Subcutaneous abdominal adipose tissue (tissue), 5 donors: Measurements from ENCODE around the gene ASTN2.

Source experiments
- H3K27ac ChIP-seq: one replicate; pipeline ENCODE4 v1.7.0; 2013; ENCODE audit warnings: low read depth, mild to moderate bottlenecking, inconsistent platforms, low read length, moderate library complexity
- H3K27me3 ChIP-seq, 5 donors: one replicate each; pipeline ENCODE4 v1.7.0; 2013; ENCODE audit warnings: low read length in 5 of 5, inconsistent platforms in 1 of 5; ENCODE audit not compliant: control insufficient read depth in 5 of 5, insufficient read depth in 4 of 5
- H3K36me3 ChIP-seq, 5 donors: one replicate each; pipeline ENCODE4 v1.7.0; 2013; ENCODE audit warnings: low read length in 5 of 5; ENCODE audit not compliant: control insufficient read depth in 5 of 5, insufficient read depth in 5 of 5
- H3K4me1 ChIP-seq, 5 donors: one replicate each; pipeline ENCODE4 v1.7.0; 2013; ENCODE audit warnings: low read length in 5 of 5, mild to moderate bottlenecking in 3 of 5, moderate library complexity in 1 of 5; ENCODE audit not compliant: control insufficient read depth in 5 of 5, insufficient read depth in 5 of 5
- H3K4me3 ChIP-seq, 5 donors: one replicate each; pipeline ENCODE4 v1.7.0; 2013; ENCODE audit warnings: low read length in 5 of 5, low read depth in 1 of 5
- H3K9ac ChIP-seq, 5 donors: one replicate each; pipeline ENCODE4 v1.7.0; 2013; ENCODE audit warnings: low read length in 5 of 5, mild to moderate bottlenecking in 4 of 5, moderate library complexity in 3 of 5
- H3K9me3 ChIP-seq, 5 donors: one replicate each; pipeline ENCODE4 v1.7.0; 2013; ENCODE audit warnings: low read length in 5 of 5; ENCODE audit not compliant: control insufficient read depth in 5 of 5
- donor health status: healthy.
- donor health status: healthy.
- donor health status: healthy.
- donor health status: healthy.
- donor health status: healthy.

The ASTN2 gene

DNA sequence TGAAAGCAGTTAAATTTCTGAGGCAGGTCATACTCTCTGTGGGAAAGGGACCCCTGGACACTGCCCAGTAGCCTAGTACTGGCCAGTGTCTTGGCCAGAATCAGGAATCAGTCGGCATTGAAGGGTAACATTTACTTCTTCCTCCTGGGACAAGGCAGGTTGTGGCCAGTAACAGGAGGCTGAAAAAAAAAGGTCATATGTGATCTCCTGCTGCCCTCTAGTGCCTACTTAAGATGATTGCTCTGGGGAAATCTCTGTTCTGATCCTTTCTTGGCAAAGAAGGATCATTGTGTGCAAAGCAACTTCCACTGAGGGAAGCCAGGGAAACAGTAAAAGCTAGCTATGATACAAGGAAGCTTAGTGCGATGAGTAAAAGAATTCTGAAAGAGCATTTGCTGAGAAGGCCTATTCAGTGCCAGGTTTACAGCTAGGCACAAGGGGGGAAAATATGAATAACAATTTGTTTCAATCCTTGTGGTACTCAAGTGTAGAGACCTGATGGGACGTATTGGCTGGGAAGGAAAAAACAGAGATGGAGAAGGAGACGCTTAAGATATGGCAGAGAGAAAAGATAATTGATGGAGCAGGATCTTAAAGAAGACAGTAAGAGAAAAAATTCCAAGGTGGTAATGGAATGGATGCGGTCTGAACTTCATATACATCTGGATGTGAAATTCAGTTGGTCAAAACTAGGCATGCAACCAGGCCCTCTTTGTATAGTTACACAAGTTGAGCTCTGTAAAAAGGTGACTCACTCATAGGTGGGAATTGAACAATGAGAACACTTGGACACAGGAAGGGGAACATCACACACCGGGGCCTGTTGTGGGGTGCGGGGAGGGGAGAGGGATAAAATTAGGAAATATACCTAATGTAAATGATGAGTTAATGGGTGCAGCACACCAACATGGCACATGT is 753.6 kb downstream of the ASTN2 start:
- no peak overlapping the region for H3K4me3 ChIP-seq
- H3K9me3 ChIP-seq = no peaks in the 10 kb centered on the region
- H3K27me3 ChIP-seq = no peaks in the 10 kb centered on the region
- H3K27ac ChIP-seq = no peak overlapping the region
- no peak overlapping the region for H3K9ac ChIP-seq
- H3K36me3 ChIP-seq = no peaks in the 10 kb centered on the region
- H3K4me1 ChIP-seq = peaks cover 0 to 20% (median 13%) of the 10 kb centered on the region in 5 donors

DNA sequence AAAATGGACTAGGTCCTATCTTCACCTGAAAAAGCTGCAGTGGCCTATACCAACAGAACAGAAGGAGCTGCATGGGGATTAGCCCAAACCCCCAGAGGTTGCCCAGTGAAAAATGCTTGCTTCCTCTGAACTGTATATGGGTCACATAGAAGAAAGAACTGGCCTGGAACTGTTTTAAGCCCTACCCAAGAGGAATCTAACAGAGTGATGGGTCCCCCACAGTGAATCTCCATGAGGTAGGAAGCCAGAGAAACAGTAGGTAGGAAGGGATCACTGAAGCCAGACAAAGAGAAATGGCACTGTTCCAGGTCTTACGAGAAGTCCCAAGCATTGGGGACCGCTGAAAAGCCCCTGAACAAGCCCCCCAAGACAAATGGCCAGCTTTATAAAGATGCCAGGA is 756.6 kb downstream of the ASTN2 start:
- Histone ChIP-seq H3K36me3 (no peaks in the 10 kb centered on the region), H3K4me3 (no peak overlapping the region), H3K9ac (no peak overlapping the region), H3K27ac (no peak overlapping the region), H3K9me3 (no peaks in the 10 kb centered on the region), H3K27me3 (no peaks in the 10 kb centered on the region), H3K4me1 (peaks cover 0 to 21% (median 15%) of the 10 kb centered on the region in 5 donors)

DNA sequence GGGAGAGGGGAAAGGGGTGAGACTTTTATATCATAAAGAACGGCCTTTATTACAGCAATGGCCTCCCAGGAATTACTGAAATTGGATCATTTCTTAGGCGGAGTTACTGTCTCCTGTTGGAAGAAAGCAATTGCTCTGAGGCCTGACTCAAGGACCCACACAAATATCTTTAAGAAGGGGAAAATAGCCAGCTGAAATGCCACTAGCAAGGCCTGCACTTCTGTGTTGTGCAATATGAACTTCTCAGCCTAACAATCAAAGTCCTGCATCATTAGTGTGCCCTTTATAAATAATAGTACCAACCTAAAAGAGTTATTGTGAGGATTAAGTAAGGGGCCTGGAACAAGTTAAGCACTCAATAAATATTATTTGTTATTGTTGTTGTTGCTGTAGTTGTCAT is 757.9 kb downstream of the ASTN2 start:
- Histone ChIP-seq H3K36me3 (no peaks in the 10 kb centered on the region), H3K27ac (peak overlapping the region; percentile 14), H3K9me3 (no peaks in the 10 kb centered on the region), H3K27me3 (no peaks in the 10 kb centered on the region), H3K9ac (no peak overlapping the region), H3K4me1 (peaks cover 0 to 13% (median 11%) of the 10 kb centered on the region in 5 donors), H3K4me3 (no peak overlapping the region)

DNA sequence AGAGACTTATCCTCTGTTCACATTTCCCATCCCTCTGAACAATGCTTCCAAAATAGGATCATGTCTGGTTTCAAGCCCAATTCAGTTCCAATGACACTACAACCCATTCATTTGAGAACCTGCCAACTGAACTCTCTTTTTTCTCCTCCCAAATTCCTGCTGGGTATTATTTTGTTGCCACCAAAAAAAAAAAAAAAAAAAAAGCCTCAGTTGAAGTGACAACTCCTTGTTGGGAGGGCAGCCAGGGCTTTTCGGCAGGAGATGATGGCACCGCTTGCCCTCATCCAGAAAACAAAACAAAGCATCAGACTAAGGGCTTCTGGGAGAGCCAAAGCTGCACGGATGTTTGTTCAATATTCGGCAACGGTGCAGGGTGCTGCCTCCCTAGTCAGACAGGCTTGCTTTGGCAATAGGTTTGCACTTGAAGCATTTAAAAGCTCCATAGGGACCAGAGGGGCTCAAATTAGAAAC is 758.3 kb downstream of the ASTN2 start:
- Histone ChIP-seq H3K27me3 (no peaks in the 10 kb centered on the region), H3K4me3 (peak overlapping the region in 1 of 5 donors; percentile 9), H3K9ac (no peak overlapping the region), H3K27ac (peak overlapping the region; percentile 14), H3K4me1 (peaks cover 0 to 13% (median 11%) of the 10 kb centered on the region in 5 donors), H3K9me3 (no peaks in the 10 kb centered on the region), H3K36me3 (no peaks in the 10 kb centered on the region)

DNA sequence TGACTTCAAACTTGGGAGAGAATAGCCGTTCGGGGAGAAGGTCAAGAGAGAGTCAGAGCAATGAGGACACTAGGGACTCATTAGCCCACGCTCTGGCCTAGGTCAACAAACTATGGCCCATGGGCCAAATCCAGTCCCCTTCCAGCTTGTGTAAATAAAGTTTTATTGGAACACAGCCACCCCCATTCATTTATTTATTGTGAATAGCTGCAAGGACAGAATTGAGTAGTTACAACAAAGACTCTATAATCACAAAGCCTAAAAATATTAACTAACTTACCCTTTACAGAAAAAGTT is 760.9 kb downstream of the ASTN2 start:
- Histone ChIP-seq H3K4me3 (no peak overlapping the region), H3K36me3 (no peaks in the 10 kb centered on the region), H3K4me1 (peaks cover 0 to 11% (median 10%) of the 10 kb centered on the region in 5 donors), H3K9me3 (no peaks in the 10 kb centered on the region), H3K9ac (no peak overlapping the region), H3K27me3 (no peaks in the 10 kb centered on the region), H3K27ac (no peak overlapping the region)

DNA sequence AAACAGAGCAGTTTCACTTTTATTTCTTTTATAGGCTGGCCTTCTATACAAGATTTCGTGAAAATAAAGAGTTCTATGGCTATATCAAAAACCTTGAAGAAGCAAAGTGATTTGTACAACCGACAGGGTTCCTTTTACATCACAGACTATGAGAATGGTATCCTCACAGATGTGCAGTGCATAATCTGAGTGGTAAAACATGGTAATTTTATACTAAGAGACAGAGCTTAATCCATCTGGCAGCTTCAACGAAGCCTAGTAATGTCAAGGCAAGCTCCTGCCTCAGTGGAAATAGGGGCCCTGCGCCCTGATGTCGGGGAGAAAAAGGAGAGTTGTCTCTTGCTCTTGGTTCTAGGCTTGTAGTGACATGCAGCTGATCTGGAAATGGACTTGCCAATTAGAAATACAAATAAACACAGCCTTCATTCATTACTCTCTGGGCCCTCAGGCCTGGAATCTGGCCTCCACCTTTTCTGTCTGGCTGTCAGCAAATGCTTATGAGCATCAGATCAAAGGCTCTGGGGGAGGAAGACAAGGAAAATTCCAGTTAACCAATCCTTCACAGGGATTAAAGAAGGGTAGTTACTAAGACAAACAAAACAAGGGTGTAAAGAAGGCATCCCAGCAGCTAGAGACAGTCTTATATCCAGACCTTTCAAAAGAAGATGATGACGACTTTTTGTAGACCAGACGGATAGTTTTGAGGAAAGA is 761.4 kb downstream of the ASTN2 start:
- Histone ChIP-seq H3K9ac (no peak overlapping the region), H3K4me1 (peaks cover 0 to 11% (median 10%) of the 10 kb centered on the region in 5 donors), H3K27ac (no peak overlapping the region), H3K36me3 (no peaks in the 10 kb centered on the region), H3K9me3 (no peaks in the 10 kb centered on the region), H3K4me3 (no peak overlapping the region), H3K27me3 (no peaks in the 10 kb centered on the region)

DNA sequence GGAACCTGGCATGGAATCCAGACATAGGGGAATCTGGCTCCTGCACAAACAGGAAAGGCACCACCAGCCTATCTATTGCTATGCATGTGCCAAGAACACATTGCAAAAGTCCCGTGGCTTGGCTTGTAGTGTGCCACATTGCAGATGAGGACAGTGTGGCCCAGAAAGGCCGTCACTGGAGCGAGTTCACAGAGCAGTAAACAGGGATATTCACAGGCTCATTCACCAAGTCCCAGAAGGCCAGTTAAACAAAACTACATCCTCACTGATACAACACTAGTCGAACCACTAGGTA is 767.4 kb downstream of the ASTN2 start:
- Histone ChIP-seq H3K27ac (no peak overlapping the region), H3K27me3 (no peaks in the 10 kb centered on the region), H3K9me3 (no peaks in the 10 kb centered on the region), H3K4me1 (peaks cover 0 to 17% (median 4%) of the 10 kb centered on the region in 5 donors), H3K36me3 (no peaks in the 10 kb centered on the region), H3K4me3 (no peak overlapping the region), H3K9ac (no peak overlapping the region)

DNA sequence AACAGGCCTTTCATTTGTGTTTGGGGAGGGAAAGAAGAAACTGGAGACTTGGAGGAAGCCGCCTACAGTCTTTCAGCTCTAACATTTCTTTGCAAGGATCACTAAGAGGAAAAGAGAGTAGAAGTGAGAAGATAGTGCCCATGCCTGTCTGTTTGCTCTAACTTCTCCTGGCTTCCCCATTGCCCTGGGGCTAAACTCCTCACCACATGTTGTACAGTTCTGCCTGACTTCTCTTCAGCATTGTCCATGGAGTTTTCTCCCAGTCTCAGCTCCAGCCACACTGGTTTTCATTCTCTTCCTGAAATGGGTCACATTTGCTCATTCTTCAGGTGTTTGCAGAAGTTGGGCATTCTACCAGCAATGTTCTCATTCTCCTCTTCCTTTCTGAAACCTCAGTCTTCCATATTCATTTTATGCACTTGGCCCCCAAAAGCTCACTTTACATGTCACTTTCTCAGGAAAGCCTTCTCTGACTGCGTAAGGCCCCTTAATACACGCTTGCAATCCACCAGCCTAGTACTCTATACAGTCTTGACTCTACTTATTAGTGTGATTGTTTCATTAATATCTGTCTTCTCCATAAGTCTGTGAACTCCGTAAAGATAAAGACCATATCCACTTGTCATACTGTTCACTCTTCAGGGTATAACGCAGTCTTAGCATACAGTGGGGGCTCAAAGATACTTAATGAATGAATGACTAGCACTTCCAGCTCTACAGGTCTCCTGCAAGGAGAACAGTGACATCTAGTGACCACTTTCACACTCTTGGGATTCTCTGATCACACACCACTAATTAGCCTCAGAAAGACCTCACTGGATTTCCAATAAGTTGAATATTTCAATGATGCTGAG is 768.0 kb downstream of the ASTN2 start:
- Histone ChIP-seq H3K4me1 (peaks cover 0 to 17% (median 4%) of the 10 kb centered on the region in 5 donors), H3K9ac (no peak overlapping the region), H3K27me3 (no peaks in the 10 kb centered on the region), H3K36me3 (no peaks in the 10 kb centered on the region), H3K9me3 (no peaks in the 10 kb centered on the region), H3K27ac (no peak overlapping the region), H3K4me3 (no peak overlapping the region)

DNA sequence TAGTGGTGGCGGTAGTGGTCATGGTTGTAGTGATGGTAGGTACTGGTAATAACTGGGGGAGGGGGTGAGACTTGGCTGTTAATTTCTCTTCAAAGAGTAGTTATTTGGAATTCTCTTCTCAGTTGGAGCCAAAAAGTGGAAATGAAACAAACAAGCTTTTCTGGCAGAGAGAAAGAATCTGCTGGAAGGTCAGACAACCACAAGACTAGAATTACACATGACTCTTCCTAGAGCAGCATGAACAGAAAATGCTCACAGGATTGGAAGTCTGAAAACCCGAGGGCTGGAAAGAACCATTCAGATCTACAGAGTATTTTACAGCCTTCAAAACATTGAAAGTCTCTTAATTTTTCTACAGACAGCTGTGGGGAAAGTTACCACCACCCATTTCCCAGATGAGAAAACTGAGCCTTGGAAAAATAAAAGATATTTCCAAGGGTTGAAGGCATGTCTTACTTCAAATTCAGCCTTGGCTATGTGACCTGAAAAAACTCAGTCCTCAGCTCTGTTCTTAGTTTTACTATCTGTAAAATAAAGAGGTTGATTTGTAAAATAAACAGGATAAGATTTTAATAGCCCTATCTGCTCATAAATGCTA is 770.7 kb downstream of the ASTN2 start:
- no peak overlapping the region for H3K9ac ChIP-seq
- H3K9me3 ChIP-seq = no peaks in the 10 kb centered on the region
- H3K27me3 ChIP-seq = no peaks in the 10 kb centered on the region
- no peaks in the 10 kb centered on the region for H3K36me3 ChIP-seq
- no peak overlapping the region for H3K27ac ChIP-seq
- H3K4me1 ChIP-seq = peaks cover 0 to 22% (median 8%) of the 10 kb centered on the region in 5 donors
- no peak overlapping the region for H3K4me3 ChIP-seq
